Stimulated activated CD8-positive, alpha-beta memory T cell treated with anti-CD3 and anti-CD28 coated beads, Interleukin-15, amount 100 ng/mL, for 4 hours (primary cell): ENCODE measurements around the gene P2RX1.

ENCODE experiments used
- DNase-seq, 2 donors: peaks; one replicate each; pipeline ENCODE4 v3.0.0-alpha.2; 2020; ENCODE audit warnings: low read depth in 2 of 2

The P2RX1 gene

GRCh38 chr17:3887804-3888203 is 28.5 kb downstream of the P2RX1 start:
- DNase-seq: no peak

- DNase-seq: no peak
These were observed 28.9 kb downstream of the P2RX1 start for GRCh38 chr17:3887394-3887793.

- DNase-seq: no peak
These were observed 29.5 kb downstream of the P2RX1 start for GRCh38 chr17:3886776-3887175.

DNA sequence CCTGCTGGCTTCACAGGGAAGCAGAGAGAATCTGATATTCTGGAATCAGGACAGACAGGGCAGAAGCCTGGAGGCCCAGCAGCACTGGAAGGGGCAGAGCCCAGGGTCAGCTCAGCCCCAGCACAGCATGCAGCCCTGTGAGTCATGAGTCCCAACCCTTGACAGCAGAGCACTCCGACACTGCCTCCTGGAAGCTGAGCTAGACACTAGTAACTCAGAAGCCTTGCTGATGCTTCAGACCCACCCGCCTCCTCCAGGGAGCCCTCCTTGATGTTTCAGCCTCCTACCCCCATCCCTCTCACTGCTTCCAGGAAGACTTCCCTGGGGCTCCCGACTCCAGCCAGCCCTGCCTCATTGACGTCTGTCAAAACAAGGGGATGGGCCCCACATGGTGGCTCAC is 30.3 kb downstream of the P2RX1 start:
- no peak for DNase-seq

- no peak for DNase-seq
These were observed 31.0 kb downstream of the P2RX1 start for GRCh38 chr17:3885271-3885670.

GRCh38 chr17:3884188-3884587 is 32.1 kb downstream of the P2RX1 start:
- no peak for DNase-seq

- DNase-seq: no peak
These were observed 34.0 kb downstream of the P2RX1 start for GRCh38 chr17:3882276-3882675.

DNA sequence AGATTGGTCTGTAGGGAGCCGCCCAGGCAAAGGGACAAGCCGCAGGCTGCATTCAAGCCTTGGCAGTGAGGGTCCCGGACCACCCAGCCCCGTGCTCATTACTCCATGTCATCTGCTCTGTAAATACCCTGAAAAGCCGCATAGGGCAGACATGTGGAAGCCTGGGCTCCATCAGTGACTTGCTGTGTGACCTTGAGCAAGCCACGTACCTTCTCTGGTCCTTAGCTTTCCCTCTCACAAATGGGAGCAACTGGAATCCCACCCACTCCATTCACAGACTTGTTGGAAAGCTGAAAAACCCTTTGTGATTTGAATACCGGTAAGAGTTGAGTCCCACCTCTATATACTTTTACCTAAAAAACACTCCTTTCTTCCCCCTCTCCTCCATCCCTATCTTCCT is 35.3 kb downstream of the P2RX1 start:
- DNase-seq: no peak

DNA sequence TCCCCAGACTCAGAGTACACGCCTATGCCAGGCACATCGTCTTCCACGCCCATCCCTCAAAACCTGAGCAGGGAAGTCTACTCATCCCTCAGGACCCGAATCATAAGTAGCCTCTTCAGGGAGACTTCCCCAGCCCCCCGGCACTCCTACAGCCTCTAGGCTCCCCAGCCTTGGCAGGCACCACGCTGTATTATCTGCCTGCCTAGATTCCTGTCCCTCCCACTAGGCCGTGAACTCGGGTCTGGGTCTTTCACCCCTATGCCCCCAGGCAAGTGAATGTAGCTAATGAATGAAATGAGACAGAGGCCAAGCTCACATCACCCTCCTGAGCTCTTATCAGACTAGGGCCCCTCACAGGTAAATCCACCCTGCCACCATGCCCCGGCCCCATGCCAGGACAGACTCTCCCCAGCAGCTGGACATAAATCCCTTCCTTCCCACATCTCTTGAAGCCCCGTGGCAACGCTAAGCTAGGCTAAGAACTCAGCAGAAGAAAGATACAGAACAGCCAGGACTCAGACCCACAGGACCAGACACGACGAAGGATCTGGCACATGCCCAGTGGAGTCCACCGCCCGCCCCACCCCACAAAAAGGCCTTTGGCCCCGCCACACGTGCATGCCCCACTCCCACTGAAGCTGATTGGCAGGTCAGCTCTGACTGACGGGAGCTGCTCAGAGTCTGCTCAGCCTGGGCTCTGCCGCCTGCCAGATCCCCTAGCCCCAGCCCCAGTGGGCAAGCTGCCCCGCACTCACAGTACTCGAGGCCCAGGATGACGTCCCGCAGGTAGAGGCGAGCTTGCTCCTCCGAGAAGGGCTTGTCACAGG is 36.5 kb downstream of the P2RX1 start:
- no peak for DNase-seq

- DNase-seq: no peak
These were observed 37.1 kb downstream of the P2RX1 start for GRCh38 chr17:3879186-3879585.

GRCh38 chr17:3877220-3877619 is 39.0 kb downstream of the P2RX1 start:
- no peak for DNase-seq

GRCh38 chr17:3875317-3875716 is 40.9 kb downstream of the P2RX1 start:
- no peak for DNase-seq

GRCh38 chr17:3873862-3874261 is 42.4 kb downstream of the P2RX1 start:
- DNase-seq: no peak

GRCh38 chr17:3870871-3871306 is 45.4 kb downstream of the P2RX1 start:
- no peak for DNase-seq

DNA sequence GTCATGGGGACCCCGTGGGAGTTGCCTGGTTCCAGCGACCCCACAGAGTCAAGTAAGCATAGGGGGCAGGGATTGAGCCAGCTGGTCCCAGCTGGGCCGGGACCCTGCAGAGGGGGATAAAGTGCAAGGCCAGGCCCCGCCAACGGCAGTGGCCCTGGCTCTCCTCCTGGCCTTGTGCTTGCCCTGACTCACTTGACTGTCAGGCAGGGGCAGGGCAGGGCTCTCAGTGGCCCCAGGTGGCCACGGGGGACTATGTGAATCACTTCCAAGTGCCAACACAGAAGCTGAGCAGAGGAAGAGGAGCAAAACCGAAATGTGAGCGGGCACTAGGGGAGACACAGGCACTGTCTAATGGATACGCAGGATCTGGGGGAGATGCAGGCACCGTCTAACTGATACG is 48.7 kb downstream of the P2RX1 start:
- DNase-seq: no peak

DNA sequence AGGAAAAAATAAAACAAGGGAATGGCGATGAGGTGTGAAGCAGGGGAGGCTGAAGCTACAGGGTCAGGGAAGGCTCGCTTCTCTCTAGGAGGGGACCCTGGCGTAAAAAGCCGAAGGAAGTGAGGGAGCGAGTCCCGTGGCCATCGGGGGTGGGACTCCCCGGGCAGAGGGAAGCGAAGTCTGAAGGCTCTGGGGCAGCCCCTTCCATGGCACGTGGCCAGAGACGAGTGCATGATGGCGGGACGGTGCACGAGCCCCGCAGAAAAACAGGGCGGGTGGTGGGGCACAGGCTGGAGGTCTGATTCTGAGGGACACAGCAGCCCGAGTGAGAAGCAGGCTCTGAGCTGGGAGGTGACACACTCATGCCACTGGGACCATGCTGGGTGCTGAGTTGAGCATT is 49.2 kb downstream of the P2RX1 start:
- no peak for DNase-seq

DNA sequence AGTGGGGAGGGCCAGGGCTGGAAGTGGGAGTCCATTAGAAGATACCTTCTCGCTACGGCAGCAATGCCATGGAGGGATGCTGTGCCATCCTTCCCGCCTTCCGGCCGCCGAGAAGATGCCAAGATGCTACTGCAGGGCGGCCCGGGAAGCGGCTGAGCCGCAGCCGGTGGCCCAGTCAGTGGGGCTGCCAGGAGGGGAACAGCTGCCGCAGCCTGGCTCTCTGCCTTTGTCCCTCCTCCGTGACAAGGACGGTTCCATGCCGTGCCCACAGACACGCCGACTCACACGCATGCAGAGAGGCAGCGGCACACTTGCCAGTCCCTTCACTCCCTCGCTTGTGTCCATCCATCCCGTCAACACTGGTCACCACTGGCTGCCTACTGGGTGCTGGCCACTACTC is 50.0 kb downstream of the P2RX1 start:
- no peak for DNase-seq

DNA sequence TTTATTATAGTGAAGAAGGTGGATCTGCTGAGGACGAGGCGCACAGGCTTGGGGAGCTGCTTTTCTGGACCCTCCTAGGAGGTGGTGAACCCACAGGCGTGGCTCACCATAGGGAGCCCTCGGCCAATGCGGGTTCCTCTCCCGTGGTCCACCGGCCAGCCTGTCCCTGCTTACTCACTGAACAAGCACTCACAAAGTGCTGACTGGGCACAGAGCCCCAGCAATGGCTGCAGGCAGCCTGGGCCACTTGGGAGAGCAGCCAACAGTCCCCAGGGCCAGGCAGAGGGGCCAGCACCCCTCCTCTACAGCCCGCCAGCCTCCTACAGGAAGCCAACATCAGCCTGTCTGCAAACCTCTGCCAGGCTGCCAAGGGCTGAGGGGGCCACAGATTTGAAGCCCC is 51.1 kb downstream of the P2RX1 start:
- DNase-seq: no peak

- no peak for DNase-seq
These were observed 51.7 kb downstream of the P2RX1 start for GRCh38 chr17:3864534-3864933.

GRCh38 chr17:3861761-3862681 is 54.2 kb downstream of the P2RX1 start:
- no peak for DNase-seq

- DNase-seq: no peak
These were observed 55.1 kb downstream of the P2RX1 start for GRCh38 chr17:3860939-3861700.

GRCh38 chr17:3859940-3860339 is 56.3 kb downstream of the P2RX1 start:
- DNase-seq: no peak
